Nephron (organoid): ENCODE data around the gene MORN1.

Experiments used
- H3K27ac Mint-ChIP-seq, 3 experiments: 2 replicates each; pipeline ENCODE4 v1.8.0; 2020; ENCODE audit warnings: mixed read lengths in 3 of 3, mild to moderate bottlenecking in 2 of 3, moderate library complexity in 1 of 3
- H3K27me3 Mint-ChIP-seq: 2 replicates; pipeline ENCODE4 v1.8.0; 2021; ENCODE audit warnings: low read depth, mild to moderate bottlenecking, moderate library complexity, mixed read lengths
- H3K36me3 Mint-ChIP-seq: 2 replicates; pipeline ENCODE4 v1.8.0; 2020; ENCODE audit warnings: low read depth, mixed read lengths
- H3K4me1 Mint-ChIP-seq: 2 replicates; pipeline ENCODE4 v1.8.0; 2020; ENCODE audit warnings: mixed read lengths
- H3K4me3 Mint-ChIP-seq, 3 experiments: 2 replicates each; pipeline ENCODE4 v1.8.0; 2020; ENCODE audit warnings: mild to moderate bottlenecking in 3 of 3, mixed read lengths in 3 of 3, moderate library complexity in 2 of 3
- H3K9me3 Mint-ChIP-seq: 2 replicates; pipeline ENCODE4 v1.8.0; 2020; ENCODE audit warnings: mixed read lengths
- CTCF ChIP-seq, 3 experiments: fragments of 200-600 bp; sonication (generic); IDR thresholded peaks; one replicate each; pipeline ENCODE4 v1.5.0; 2021; ENCODE audit warnings: antibody characterized with exemption in 3 of 3; ENCODE audit not compliant: unreplicated experiment in 3 of 3

Gene MORN1

GRCh38 chr1:2345297-2346075 lies 45.9 kb downstream of the MORN1 start:
- no peaks in the 10 kb centered on the region for H3K9me3 Mint-ChIP-seq
- no peak overlapping the region for H3K4me3 Mint-ChIP-seq
- H3K36me3 Mint-ChIP-seq: no peaks in the 10 kb centered on the region
- H3K27ac Mint-ChIP-seq: peak overlapping the region in 1 of 3 experiments; percentile 79
- TF ChIP-seq CTCF (IDR thresholded peaks at IDR 0.05; ENCODE audit: unreplicated experiment in 3 of 3): no peak
- H3K27me3 Mint-ChIP-seq: no peaks in the 10 kb centered on the region
- peaks cover 14% of the 10 kb centered on the region for H3K4me1 Mint-ChIP-seq

- Mint-ChIP-seq H3K9me3 (no peaks in the 10 kb centered on the region), H3K36me3 (no peaks in the 10 kb centered on the region), H3K27ac (no peak overlapping the region), H3K27me3 (no peaks in the 10 kb centered on the region), H3K4me3 (no peak overlapping the region), H3K4me1 (peaks cover 9% of the 10 kb centered on the region)
- no peak for TF ChIP-seq CTCF (IDR thresholded peaks at IDR 0.05; ENCODE audit: unreplicated experiment in 3 of 3)
These were observed 46.5 kb downstream of the MORN1 start for GRCh38 chr1:2344744-2345296.

- Mint-ChIP-seq H3K36me3 (no peaks in the 10 kb centered on the region), H3K27me3 (no peaks in the 10 kb centered on the region), H3K4me3 (no peak overlapping the region), H3K4me1 (peaks cover 2% of the 10 kb centered on the region), H3K27ac (no peak overlapping the region), H3K9me3 (no peaks in the 10 kb centered on the region)
- no peak for TF ChIP-seq CTCF (IDR thresholded peaks at IDR 0.05; ENCODE audit: unreplicated experiment in 3 of 3)
These were observed 47.2 kb downstream of the MORN1 start for GRCh38 chr1:2344121-2344681.

- H3K36me3 Mint-ChIP-seq: no peaks in the 10 kb centered on the region
- H3K4me1 Mint-ChIP-seq: no peaks in the 10 kb centered on the region
- peaks cover 2% of the 10 kb centered on the region for H3K27me3 Mint-ChIP-seq
- no peak for TF ChIP-seq CTCF (IDR thresholded peaks at IDR 0.05; ENCODE audit: unreplicated experiment in 3 of 3)
- H3K9me3 Mint-ChIP-seq: no peaks in the 10 kb centered on the region
- H3K4me3 Mint-ChIP-seq: no peak overlapping the region
- H3K27ac Mint-ChIP-seq: no peak overlapping the region
These were observed 48.1 kb downstream of the MORN1 start for GRCh38 chr1:2343023-2343935.

- TF ChIP-seq CTCF (IDR thresholded peaks at IDR 0.05; ENCODE audit: unreplicated experiment in 3 of 3): no peak
- Mint-ChIP-seq H3K9me3 (no peaks in the 10 kb centered on the region), H3K36me3 (no peaks in the 10 kb centered on the region), H3K27ac (no peak overlapping the region), H3K4me1 (no peaks in the 10 kb centered on the region), H3K27me3 (peaks cover 4% of the 10 kb centered on the region), H3K4me3 (no peak overlapping the region)
These were observed 48.9 kb downstream of the MORN1 start for GRCh38 chr1:2342384-2343022.
